OCI-M2 (cell line): Measurements from ENCODE around the gene DISP3.

Experiments used
- DNase-seq: peaks from one replicate; lab custom pipeline; 2025; ENCODE audit not compliant: unreplicated experiment; lab: John Stamatoyannopoulos, UW

DISP3 gene

DNA sequence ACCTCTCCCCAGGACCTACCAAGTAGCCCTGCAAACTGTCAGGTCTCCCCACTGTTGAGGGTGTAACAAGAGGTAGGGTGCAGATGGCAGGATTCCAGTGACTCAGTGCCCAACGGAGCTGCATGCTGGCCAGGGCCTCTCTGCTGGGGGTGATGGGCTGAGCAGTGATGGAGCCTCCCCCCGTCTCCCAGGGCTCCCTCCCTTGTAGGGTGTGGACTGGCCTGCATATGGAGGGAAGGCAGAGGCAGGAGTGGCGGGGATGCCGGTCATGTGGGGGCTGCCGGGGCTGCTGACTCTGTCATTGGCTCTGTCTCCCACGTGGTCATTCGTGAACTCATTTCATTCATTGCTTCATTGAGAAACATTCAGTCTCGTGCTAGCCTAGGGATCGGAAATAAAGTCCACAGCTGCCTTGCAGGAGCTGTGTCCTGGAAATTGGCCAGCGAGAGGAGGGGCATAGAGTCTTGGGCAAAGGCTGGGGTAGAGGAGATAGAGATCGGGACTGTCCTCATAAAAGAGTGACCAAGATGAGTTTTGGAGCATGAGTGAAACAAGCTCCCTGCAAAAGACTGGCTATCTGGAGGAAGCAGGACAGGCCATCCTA lies 22.9 kb upstream of the DISP3 start:
- no peak for DNase-seq

DNA sequence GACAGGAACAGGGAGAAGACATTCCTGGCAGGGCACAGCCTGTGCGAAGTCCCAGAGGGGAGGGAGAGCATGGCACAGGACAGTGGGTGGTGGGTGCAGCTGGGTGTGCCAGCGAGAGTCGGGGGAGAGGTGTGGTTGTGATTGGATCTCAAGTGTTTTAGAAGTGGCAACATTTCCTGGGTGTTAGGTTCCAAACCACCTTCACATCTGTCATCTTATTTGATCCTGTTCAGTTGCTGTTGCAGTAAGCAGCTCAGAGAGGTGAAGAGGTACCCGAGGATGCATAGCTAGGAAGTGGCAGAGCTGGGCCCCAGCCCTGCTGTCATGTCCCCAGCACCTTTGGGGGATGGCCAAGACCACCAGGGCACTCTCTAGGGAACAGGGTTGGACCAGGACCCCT lies 22.0 kb upstream of the DISP3 start:
- DNase-seq: no peak

DNA sequence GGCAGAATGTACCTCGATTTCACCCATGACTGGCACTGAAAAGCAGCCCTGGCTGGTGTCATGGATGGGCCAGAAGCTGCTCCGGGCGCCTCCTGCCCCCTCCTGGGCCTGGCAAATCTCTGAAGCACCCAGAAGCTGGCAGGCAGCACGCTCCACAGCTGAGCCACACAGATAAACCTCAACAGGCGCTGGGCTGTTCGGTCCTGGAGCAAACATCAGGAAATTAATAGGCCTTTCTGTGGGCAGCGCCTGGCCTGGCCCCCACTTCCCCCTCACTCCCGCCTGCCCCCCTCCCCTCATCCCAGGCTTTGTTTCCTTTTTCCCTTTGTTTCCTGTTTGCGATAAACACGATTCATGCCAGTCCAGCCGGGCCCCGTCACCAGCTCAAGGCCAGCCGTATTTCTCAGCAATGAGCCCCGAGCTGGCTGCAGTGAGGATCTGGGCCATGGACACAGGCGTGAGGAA lies 20.1 kb upstream of the DISP3 start:
- DNase-seq: no peak

DNA sequence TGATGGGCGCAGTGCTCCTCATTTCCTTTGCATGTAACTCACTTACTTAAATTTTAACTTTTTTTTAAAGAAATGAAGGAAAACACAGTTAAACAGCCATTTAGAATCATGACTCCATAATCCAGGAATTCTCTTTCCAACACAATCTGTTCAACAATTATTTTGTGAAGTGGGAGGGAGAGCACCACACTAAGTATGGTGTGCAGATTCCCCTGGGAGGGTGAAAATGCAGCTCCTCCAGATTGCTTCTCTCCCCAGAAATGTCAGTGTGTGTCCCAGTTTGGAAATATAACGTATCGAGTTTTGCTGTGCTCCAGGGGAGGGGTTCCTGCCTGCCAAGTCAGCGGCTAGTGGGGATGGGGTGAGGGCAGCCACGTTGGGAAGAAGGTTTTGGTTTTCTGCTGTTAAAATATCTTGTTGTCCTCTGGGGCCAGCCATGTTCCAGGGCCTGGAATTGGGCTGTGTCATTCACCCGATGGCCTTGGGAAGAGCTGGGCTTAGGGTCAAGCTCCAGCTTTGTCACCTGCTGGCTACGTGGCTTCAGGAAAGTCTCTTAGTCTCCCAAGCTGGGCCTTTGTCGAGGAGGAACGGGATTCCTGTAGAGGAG lies 17.3 kb upstream of the DISP3 start:
- DNase-seq: no peak

DNA sequence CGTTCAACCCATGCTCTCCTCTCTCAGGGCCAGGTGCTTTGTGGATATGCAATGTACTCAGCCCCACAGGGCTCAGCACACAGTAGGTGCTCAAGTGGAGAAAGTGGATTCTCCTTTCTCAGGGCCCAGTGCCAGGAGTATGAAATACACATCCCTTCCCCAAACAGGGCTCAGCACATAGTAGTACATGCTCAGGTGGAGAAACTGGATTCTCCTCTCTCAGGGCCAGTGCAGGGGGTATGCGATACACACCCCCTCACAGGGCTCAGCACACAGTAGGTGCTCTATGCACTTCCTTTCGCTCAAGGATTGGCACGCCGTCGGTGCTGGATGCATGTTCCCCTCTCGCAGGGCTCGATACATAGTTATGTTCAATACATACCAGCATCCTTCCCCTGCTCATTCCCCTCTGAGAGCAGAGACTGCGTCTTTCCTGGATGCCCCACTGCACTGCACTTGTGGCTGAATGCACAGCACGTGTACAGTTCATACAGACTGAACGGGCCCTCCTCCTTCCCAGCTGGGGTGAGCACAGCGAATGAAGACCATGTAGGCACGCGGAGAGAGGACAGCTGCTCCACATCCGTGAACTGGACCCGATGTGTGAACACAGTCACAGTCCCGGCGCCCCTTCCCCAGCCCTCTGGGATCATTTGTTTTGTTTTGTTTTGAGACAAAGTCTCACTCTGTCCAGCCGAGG lies 16.6 kb upstream of the DISP3 start:
- no peak for DNase-seq

DNA sequence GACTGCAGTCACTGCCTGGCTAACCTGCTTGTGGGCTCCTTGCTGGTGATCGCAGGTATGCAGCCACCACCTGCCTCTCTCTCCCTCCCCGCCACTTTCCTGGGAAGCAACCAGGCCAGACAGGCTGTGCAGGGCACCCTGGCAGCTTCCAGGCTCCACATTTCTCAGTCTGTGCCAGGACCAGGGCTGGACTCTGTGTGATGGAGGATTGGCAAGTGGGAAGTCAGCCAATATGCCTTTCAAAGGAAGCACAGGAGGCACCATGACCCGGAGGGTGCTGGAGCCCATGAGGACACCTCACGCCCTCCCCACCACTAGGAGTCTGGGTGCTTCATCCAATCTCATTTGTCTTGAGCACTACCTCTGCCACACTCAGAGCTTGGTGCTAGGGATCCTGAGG lies 15.8 kb upstream of the DISP3 start:
- no peak for DNase-seq

DNA sequence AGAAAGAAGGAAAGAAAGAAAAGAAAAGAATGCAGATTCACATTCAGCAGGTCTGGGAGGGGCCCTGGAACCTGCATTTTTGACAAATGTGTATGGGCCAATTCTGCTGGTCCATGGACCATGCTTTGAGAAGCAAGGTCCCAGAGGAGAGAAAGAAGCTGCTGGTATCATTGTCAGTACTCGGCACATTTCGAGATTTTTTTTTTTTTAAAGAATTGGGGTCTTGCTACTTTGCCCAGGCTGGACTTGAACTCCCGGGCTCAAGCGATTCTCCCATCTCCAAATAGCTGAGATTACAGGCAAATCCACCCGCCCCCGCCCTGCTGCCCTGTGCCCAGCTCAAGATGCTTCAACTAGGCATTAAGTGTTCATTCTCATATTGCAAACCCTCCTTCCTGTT lies 13.6 kb upstream of the DISP3 start:
- DNase-seq: no peak

DNA sequence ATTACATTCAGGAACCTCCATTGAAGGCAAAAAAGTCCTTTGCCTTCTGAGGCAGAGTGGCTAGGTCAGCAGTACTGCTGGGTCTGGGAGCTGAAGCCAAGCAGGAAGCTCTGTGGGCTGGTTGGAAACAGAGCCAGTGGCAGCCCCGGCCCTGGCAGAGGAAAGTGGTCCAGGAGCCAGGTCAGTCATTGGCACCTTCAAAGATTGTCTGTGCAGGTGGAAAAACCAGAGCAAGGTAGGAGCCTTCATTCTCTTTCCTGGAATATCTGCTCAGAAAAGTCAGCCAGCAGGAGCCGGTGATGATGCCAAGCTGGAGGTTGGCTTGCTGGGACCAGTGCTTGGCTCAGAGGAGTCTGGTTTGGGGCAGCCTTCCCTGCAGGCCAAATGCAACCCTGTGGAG lies 12.5 kb upstream of the DISP3 start:
- no peak for DNase-seq

DNA sequence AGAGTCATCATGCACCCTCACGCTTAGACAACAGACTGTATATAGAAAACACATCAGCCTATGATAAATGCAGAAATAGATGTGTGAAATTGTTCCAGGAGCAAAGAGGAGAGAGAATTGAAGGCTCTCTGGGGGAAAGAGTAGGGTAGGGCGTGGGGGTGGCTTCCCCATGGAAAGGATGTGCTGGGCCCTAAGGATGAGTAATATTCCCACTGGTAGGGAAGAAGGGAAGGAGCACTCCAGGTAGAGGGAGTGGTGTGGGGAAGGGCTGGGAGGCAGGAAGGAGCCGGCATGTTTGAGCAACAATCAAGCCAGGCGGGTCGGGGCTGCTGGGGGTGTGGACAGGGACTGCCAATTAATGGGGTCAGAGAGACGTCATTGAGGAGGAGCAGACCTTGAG lies 10.1 kb upstream of the DISP3 start:
- no peak for DNase-seq

DNA sequence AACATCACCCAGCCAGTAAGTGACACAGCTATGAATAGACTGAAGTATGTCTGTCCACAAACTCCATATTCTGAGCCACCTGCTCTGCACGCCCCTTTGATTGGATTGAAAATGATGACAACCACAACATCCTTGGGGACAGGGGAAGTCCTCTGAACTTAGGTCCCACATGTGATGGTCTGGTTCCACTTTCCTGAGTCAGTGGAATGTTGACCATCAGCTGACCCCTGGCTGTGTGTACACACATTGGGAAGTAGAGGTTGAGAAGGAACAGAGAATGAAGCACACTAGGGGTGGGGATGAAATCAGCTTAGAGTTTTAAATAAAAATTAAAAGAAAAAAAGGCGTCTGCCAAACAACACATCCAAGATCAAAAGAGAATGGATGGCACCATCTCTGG lies 8.0 kb upstream of the DISP3 start:
- no peak for DNase-seq

DNA sequence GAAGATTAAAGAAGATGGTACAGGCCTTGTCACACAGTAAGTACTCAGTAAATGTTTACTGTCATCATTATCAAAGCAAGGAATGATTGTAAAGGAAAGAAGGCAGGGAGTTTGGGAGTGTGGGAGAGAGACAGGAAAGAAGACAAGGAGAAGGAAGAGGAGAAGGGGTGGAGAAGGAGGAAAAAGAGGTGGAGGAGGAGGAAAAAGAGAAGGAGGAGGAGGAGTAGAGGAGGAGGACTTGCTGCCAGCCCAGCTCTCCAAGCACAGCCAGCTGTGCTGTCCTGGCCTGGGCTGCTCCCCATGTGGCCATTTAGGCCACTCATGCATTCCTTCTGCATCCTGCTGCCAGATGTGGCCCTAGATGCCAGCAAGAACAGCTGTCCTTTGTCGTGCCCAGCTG lies 7.5 kb upstream of the DISP3 start:
- DNase-seq: no peak

DNA sequence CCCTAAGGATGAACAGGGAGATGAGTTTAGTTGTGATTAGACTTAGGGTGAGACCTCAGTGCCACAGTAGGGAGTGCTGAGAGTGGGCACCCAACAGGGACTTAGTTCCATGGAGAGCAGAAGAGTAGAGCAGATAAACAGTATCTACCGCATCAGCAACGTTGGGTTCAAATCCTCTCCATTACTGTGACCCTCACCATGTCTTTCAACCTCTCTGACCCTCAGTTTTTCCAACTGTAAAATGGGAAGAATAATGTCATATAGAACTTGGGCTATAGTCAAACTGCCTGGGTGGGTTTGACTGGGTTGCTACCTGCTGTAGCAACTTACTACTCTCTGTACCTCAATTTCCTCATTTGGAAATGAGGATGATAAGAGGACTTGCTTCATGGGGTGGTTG lies 6.7 kb upstream of the DISP3 start:
- no peak for DNase-seq

DNA sequence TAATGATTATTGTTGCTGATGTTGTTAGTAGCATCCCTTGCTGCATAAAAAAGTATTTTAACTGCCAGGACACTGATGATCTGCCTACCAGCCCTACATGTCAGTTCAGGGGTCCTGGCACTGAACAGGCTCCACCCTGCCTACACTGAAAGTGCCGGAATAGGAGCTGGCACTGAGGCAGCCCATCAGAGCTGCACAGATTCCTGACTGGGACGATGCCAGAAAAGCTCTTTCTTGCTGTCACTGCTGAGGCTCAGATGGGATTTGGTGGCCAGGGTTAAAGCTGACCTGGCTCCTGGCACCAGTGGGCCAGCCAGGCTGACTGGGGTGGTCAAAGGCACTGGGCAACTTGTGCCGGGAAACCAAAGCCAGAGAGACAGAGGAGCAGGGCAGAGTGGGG lies 6.2 kb upstream of the DISP3 start:
- no peak for DNase-seq

DNA sequence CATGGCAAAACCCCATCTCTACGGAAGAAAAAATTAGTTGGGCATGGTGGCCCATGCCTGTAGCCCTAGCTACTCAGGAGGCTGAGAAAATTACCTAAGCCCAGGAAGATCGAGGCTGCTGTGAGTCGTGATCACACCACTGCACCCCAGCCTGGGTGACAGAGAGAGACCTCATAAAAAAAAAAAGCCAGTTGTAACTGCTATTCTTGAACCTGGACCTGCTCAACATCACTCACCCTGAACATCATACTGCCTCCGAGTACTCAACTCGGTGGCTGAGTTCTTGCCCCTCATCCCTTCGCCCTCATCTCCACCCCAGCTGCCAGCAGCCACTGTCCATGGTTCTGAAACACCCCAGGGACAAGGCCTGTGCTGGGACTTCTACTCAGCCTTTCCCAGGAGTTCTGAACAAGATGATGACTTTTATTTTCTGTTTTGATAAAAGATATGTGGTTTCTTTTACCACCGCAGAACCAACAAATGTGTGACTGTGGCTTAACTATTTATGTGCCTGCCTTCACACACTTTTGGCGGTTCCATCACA lies 5.4 kb upstream of the DISP3 start:
- DNase-seq: no peak

DNA sequence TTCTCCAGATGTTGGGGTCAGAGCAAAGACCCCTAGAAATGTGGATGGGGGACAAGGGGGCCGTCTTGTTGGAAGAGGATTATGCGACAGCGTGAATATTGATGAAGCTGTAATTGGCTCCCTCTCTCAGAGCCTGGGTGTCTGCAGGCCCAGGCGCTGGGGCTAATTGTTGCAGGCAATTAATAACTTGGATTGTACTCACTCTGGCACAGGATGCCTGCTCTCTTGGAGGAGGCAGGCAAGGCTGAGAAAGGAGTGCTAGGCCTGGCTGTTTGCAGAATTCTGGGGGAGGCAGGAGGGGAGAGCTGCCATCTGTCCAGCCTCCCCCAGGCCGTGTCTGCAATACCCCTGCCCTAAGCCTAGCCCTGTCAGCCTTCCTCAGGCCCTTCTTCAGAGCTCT lies 4.1 kb upstream of the DISP3 start:
- no peak for DNase-seq

DNA sequence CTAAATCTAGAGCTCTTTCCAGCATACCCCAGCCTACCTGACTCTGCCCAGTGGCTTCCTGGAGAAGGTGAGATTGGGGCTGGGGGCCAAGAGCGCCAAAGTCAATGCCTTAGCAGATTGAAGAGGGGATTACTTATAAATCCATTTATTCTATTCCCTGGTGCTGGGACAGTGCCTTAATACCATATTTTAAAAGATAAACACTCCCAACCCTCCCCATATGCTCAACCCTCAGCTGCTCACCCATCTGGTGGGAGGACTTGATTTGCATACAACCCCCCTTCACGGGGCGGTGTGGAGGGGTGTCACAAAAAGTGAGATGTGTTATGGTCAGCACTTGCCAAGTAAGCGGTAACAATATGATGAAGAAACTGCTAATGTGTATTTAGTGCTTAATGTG lies 3.2 kb upstream of the DISP3 start:
- no peak for DNase-seq

DNA sequence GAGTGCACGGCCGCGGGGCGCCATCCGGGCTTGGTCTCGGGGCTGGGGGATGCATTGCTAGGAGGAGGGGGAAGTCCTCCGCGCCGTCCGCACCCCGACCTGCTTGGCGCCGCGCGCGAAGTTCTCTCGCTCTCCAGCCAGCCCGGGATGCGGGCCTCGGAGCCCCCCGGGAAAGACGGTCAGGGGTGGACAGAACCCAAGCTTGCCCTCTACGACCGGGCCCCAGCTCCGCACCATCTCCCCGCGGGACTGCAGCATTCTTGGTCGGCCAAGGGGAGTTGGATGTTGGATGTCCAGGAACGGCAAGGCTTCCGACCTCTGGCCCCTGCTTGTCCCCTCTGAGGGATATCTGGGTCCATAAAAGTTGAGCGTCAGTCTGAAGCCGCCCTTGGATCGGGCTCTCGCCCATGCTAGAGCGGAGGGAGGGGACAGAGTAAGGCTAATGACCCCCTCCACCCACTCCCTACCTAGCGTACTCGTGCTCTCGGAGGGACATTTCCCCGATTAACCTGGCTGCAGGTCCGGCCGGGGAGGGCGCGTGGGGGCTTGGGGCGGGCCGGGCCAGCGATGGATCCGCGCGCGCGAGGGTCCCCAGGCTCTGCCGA lies 522 bp downstream of the DISP3 start:
- no peak for DNase-seq

DNA sequence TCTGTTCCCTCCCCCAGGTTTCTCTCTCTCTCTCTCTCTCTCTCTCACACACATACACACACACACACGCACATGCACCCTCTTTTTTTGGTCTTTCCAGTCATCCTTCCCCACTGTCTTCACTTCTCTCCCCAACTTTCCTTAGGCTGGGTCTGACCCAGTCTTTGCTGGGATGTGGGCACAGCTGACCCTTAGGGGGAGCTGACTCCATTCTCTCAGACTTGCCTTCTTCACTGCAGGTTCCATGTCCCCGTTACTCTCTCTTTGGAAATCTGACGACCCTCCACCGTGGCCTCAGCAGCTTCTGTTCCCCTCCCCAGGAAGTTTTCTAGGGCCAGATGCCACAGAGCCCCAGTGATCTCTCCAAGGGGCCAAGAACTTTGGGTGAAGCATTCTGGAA lies 2.1 kb downstream of the DISP3 start:
- DNase-seq: no peak

DNA sequence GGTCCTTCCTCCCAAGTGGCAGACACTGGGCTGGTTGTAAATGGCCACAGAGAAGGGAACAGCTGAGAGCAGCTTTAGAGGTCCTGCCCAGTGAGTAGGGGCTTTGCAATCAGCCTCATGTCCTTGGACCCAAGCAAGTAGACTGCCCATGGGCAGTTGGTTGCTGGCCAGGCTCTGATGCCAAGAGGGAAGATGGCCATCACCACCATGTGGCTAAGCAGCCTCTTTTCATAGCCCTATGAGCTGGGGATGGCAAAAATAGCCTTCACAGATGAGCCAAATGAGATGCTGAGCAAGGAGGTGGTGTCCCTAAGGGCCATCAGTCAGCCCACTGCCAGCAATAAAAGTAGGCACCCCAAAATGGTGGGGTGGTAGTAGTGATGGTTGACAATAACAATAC lies 3.2 kb downstream of the DISP3 start:
- no peak for DNase-seq

DNA sequence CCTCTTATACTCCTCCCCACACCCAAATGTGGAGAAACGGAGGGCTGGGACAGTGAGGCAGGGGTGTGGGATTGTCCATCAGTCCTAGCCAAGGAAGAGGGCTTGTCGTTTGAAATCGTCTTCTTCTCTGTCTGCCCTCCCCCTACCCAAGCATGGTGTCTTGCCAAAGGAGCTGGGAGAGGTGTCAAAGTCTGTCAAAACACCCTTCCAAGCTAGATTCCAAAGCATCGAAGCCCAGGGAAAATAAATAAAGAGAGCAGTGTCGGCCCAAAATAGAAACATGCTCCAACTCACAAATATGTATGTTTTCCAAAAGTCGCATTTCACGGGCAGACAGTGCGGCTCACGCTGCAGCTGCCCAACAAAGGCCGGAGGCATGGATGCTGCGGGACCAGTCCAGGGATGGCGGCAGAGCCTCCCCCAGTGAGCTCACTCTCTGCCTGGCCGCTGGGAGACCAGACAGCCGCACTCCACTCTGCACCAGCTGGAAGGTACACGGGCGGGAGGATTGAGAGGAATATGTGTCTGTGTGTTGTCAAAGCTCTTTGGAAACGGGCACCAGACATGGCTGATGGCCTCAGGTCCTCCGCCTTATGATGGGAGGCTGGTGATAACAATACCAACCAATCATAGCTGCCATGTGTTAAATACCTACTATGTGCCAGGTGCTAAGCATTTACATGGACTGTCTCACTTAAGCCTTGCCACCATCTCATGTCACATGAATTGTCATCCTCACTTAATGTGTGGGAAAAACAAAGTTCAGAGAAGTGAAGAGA lies 3.9 kb downstream of the DISP3 start:
- no peak for DNase-seq

DNA sequence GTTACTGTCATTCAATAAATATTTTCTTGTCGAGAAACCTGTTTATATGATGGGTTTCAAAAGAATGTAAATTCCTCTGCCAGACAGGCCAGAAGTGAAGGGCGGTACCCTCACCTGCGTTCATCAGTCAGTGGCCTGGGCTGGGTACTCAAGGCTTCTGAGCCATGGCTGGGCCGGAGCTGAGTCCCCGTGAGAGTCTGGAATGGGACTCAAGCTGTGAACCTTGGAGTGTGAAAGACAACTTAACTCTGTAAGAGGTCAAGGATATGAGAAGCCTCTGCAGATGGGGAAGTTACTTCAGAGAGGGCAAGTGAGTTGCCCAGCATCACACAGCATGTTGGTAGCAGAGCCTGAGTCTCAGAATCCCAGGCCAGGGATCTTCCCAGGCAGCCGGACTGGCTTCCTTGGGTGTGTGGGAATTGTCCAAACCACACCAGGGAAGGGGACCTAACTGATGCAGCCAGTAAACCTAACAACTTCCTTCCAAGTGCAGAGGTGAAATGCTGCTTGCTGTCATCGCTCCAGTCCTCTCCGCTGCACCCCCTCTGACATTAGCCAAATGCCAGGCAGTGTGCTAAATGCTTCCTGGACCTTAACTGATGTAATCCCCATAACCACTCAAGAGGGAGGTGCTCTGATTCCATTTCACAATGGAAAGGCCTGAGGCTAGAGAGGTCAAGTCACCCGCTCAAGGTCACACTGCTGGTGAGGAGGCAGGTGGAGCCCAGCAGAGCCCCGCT lies 4.8 kb downstream of the DISP3 start:
- no peak for DNase-seq
